ENCODE results near the gene CUL1.
A peak's percentile ranks its signal among the peaks of the same experiment; 100 is the strongest.

Gene CUL1

DNA sequence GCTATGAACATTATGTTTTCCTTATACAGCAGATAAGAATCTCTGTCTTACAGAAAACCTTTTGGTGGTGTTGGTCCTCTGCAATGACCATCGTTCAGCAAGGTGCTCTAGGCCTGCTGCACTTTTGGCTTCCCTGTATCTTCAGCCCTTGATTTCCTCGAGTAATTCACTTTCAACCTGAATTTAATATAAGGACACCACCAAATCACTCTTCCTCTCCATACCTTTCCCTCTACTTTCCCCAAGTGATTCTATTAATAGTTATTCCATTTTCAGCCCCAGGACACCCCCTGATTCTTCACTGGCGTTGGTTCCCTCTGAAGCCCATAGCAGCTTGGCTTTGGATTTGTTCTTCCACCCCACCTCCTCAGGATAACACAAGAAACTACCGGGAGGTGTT lies 113.2 kb downstream of the CUL1 start:
- DNase-seq = no peak

DNA sequence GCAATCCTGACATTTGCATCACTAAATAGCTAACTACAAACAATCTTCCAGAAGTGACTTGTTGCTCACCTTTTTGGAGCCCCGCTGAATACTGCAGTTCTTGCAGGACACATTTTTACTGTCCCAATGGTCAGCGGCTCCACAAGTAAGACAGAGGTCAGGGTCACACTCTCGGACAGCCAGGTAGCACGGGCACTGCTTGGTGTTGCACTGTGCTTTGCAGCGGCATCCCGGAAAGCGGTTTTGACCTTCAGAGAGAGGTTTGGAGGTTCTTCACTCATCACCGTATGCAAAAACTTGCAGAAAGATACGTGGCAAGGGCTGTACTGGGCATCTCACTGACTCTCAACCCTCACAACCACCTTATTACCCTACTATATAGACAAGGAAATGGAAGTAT lies 115.2 kb downstream of the CUL1 start:
- no peak for DNase-seq

DNA sequence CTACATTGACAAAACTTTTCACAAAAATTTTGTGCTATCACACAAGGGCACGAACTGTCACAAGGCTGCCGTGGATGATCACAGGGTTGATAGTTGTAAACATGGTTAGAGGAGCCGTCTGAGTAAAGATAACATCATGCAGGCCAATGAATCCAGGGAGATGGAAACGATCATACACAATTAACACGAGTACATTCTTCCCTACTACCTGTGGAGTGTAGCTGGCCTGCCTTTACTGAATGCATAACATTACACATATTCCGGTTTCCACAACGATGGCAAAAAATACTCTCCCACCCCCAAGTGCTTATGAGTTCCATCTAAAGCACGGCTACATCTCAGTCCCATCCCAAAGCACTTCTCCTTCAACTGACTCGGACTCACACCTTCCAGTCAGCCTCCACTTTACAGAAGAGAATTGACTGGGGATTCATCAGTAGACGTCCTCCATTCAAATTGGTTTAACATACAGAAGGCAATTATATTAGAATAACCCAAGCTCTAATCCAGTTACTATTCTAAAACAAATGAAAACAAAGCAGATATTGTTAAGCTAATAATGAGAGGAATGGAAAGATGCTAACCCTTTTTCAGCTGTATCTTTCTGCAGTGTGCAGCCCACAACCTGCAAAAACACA lies 116.3 kb downstream of the CUL1 start:
- no peak for DNase-seq

DNA sequence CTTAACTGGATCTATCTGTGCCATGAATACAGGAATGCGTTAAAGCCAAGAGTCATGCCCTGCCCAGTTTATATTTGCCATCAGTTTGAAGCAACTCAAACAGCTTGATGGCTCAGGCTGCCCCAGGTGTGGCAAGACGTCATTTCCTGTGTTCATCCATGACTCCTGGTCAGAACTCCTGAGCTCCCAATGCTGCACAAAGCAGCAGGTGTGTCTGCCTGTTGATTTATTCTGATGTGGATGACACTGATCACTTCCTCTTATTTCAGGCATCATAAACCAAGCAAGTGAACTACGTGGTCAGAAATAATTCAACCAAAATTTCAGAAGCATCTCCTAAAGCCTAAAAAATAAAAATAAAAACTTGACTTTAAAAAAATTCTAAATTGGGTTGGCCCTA lies 116.9 kb downstream of the CUL1 start:
- DNase-seq = no peak

DNA sequence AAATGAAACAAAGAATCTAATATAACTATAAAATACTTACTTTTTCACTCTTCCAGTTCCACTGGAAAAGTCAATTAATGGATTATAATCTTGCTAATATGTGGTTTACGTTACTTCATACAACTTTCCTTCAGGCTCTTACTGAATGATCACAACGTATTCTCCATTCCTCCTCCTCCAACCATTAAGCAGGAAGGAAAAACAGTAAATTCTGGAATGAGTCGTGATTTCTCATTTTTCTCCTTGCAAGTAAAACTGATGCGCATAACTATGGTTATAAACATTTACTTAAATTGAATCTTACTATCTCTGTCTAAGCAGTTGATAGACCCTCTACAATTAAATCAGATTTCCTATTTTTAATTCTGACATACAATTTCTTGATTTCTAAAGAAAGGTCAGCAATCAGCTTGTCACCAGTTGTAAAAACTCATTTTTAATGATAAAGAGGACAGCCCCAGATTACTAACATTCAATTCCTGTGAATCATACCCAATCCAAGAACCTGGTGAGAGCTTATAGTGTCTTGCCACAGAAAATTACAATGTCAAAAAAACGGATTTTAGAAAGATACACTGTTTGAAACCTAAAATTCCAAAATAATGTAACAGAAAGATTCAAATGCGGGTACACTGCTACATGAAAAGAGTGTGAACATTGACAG lies 121.1 kb downstream of the CUL1 start:
- peak; percentile 43 for DNase-seq

DNA sequence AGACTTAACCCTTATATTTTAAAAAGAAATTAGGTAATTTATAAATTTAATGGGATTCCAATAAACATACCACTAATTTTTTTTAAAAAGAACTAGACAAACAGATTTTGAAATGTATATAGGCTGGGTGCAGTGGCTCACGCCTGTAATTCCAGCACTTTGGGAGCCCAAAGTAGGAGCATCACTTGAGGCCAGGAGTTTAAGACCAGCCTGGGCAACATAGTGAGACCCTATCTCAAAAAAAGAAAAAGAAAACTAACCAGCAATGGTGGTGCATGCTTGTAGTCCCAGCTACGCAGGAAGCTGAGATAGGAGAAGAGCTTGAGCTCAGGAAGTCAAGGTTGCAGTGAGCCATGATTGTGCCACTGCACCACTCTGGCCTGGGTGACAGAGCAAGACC lies 122.7 kb downstream of the CUL1 start:
- DNase-seq = no peak

DNA sequence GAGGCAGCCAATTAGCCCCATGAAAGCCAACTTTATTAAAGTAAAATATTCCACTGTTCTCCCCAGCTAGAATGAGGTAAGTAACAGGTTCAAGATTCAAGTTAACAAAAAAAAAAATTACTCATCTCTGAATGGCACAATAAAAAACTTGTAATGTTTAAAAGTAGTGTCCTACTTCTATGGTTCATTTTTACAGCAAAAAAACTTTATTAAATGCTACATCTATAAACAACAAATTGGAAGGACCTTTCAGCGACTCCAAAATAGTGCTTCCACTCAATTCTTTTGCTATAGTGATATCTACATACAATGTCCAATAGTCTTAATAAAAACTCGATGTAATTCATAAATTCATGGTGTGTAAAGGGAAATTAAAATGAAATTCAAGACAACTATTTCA lies 126.2 kb downstream of the CUL1 start:
- DNase-seq = no peak

DNA sequence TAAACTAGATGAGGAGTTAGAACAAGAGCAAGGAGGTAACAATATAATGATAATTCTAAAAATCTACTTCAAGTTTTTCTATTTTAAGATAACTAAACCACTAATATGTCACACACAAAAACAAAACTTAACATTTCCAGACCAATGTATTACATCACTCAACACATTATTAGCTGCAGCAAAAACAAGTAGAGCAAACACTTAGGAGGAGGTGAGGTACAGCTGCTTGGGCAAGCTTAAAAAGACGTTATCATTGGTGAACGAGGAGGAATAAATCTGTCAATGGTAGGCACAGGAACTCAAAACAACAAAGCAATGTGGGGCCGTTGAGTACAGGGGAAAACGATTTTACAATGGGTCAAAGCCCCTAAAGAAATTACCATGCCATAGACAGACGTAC lies 126.6 kb downstream of the CUL1 start:
- DNase-seq = no peak

DNA sequence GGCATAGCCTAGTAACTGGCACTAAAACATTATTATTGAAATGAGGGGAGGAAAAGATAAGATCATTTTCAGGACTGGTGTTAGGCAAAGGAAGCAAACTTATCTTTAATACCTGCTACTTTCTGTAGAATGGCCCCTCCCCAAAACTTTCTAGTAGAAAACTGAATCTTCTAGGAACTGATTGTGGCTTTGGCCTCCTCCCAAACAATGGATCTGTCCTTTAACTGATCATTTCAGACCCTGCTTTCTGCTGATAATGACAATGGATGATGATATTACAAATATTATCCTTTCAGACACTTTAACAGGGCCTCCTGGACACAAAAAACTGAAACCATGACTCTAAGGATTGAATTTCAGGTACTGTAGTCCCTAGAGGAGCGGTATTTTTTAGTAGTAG lies 130.3 kb downstream of the CUL1 start:
- no peak for DNase-seq

DNA sequence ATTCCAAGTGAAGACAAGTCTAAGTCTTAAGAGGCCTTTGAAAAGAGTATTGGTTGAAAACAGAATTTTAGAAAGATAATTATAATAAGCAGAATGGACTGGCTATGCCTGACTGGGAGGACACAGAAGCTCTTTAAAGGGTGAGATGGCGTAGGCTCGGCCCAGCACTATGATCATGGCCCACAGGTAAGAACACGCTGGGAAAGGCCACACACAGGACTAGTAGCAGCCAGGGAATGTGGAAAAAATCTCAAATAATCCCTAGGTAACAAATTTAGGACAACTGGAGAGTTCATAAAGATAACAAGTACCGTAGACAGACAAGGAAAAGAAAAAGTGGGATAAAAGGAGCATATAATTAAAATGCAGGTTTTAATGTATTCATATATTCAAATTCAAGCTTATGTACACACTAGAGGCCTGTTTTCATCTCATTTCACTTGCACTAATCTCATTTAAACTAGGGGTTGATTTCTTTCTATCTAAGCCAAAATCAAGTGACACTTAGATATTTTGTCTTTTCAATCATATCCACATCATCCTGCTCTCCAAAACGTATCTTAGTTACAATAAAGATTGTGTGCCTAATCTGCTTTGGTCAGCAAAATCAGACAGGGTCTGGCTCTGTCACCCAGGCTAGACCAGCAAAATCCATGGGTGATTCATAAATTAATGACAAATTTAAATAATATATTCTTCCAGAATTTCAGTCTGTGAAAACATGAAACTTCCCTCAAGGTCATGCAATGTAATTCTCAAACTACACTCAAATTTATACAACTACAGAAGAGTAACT lies 132.4 kb downstream of the CUL1 start:
- DNase-seq = no peak

DNA sequence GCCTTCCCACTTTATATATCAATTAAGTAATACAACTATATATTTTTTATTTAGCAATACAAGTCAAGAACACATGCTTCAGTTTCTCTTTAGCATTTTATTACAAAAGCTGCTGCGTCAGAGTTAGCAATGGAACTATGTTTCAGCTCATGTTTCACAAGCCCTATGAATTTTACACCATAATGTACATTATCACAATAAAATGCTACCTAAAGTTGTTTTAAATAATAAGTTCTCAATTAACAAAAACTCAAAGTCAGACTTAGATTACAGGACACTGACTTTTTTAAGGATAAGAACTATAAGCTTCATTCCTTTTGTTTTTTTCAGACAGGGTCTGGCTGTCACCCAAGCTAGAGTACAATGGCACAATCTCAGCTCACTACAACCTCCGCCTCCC lies 133.1 kb downstream of the CUL1 start:
- DNase-seq = no peak

DNA sequence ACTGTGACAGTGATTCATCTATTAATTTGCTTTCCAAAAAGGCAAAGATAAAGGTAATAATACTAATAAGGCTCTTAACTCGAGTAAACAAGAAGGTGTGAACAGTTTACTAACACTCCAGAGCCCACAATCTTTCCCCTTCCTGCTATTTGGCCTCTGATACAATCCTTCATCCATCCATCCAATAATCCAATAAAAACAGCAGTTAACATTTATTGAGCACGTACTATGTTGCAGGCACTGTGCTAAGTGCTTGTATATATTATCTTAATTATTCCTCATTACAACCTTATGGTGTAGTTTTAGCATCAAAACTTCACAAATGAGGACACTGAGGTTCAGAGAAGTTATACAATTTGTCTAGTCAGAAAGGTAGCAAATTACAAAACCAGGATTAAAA lies 135.9 kb downstream of the CUL1 start:
- DNase-seq = no peak

DNA sequence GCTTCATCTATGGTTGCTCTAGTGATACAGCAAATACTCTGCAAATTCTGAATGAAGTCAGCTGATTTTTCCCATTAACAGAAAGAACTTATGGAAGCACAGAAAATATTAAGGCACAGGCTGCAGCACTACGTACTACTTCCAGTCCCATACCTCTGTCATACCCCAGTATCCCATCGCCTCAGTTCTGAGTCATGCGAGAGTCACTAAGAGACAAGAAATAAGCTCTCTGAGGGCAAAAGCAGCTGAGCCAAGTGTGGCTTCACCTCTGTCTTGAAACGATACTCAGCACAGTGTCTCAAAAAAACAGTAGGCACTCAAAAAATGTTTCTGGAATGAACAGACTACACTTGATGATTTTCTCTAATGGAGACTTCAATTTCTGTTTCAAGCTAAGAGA lies 137.2 kb downstream of the CUL1 start:
- no peak for DNase-seq

DNA sequence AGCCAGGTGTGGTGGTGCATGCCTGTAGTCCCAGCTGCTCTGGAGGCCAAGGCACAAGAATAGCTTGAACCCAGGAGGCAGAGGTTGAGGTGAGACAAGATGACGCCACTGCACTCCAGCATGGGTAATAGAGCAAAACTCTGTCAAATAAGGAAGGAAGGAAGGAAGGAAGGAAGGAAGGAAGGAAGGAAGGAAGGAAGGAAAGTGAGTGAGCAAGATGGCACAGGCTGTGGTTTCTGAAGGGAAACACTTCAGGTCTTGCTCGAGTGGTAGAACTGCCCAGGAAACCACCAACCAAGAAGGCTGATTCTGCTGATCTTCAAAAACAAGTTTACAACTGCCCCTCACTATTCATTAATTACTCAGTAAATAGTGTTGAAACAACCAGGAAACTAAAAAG lies 140.2 kb downstream of the CUL1 start:
- no peak for DNase-seq

DNA sequence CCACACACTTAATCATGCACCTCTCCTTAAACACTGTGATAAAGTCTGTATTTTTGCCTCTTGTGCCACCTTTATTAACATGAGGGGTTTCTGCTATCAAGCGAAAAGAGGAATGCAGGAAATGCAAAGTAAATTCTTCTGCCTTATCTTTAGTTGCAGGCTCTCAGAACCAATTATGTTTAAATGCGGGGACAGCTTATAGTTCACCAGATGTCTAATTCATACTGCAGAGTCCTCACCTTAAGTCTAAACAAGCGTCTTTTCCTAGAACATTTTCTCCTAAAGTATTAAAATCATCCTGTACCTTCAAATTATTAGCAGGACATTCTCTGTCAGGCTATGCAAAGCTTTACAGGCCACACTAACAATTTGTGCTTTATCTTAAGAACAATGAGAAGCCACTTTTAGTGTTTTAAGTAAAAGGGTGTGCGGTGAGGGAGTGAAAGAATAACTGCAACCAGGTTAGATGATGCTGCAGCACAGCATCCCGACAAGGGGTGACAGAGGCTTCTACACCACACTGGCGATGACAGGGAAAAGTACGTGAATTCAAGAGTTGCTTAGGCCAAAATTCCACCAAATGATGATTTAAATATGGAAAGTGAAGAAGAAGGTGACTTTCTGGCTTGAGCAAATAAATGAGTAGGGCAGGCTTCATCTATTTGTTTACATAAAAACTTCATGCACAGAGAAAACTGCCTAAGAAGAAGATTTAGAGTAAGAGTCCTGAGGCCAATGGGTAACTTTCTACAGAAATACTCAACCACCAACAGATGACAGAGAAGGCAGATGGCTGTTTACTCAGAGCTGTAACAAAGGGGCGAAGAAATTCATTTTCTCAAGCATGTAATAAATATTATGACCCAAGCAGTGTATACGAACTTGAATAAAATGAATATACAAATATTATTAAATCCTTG lies 149.4 kb downstream of the CUL1 start:
- DNase-seq = no peak

DNA sequence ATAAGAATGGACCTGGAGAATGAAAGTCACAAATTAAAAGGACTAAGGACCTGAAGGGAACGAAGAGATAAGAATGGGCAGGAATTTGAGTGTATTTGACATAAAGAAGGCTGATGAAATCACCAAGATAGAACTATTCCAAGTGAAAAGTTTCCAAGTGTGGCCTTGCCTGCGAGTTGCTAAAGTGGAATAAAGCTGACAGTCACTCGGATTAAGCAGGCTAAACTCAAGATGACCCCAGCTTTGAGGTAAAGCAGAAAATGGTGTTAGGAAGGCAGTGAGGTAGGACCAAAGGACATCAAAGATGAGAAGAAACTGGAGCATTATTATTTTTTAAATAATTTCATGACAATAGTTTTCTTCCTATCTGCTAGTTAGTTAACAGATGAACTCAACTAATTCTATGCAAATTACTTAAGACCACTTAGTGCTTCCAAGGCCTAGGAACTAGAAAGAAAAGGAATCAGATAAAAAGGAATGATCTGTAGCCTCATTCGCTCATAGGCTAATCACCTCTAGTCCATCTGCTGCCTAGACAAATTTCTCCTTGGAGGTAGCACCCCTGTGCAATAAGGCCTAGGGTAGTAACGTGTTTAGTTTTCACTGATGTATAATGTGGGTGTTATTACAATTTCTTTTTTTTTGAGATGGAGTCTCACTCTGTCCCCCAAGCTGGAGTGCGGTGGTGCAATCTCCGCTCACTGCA lies 150.8 kb downstream of the CUL1 start:
- no peak for DNase-seq

DNA sequence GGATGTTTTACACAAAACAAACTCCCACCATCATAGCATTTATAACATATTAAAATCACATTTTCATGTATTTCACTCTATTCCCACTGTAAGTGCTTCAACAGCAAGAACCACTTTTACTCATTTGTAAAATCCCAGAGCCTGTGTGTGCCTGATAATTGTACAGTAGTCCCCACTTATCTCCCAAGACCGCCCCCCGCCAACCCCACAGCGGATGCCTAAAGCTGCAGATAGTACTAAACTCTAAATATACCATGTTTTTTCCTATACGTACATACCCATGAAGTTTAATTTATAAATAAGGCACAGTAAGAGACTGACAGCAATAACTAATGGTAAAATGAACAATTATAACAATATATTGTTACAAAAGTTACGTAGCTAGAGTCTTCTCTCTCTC lies 151.9 kb downstream of the CUL1 start:
- no peak for DNase-seq

Measured in kidney glomerular epithelial cell (primary cell).